GM21717 (cell line): ENCODE results near the gene ADGRF4.

Experiments used
- ATAC-seq: cut with Tn5 transposase; IDR thresholded peaks from one replicate; pipeline ENCODE4 v1.9.1; 2021; ENCODE audit warnings: mild to moderate bottlenecking, moderate library complexity; ENCODE audit not compliant: unreplicated experiment

ADGRF4 gene

GRCh38 chr6:47681201-47681990 lies 17.0 kb upstream of the ADGRF4 start:
- no peak for ATAC-seq

GRCh38 chr6:47686411-47686810 lies 12.0 kb upstream of the ADGRF4 start:
- no peak for ATAC-seq

DNA sequence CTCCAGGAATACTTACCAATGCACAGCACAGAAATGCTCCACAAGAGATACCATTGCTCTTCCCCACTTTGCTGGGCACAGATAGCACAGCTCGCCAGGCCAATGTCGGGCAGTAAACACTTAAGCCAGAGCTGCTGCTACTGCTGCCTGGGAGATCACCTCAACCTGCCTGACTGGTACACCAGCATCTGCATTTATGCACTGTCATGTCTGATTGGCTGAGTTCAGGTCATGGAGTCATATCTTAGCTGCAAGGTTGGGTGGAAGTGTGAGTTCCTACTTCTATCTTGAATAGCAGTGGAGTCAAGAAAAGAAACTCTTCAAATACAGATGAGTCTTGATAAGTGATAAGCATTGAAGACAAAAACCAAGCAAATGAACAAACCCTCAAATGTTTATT lies 10.9 kb upstream of the ADGRF4 start:
- no peak for ATAC-seq

GRCh38 chr6:47690214-47690613 lies 8.2 kb upstream of the ADGRF4 start:
- ATAC-seq = no peak

GRCh38 chr6:47690791-47691190 lies 7.6 kb upstream of the ADGRF4 start:
- no peak for ATAC-seq

GRCh38 chr6:47697925-47698324 lies 455 bp upstream of the ADGRF4 start:
- ATAC-seq = no peak

DNA sequence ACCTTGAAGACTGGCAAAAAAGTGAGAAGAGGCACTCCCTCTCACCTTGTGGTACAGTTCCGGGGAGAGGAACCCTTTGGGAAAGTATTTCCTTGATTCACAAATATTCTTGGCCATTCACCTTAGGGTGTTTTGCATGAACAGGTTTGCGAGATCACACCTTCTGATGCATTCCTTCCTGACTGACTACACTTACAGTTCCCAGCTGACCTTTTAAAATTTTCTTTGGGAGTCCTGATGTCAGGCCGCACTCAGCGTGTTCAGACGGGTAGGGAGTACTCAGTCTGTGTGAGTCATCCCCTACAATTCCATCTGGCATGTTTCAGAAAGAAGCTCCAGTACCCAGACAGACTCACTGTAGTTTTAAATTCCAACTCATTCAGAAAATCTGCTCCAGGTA lies 1.7 kb downstream of the ADGRF4 start:
- ATAC-seq = no peak

DNA sequence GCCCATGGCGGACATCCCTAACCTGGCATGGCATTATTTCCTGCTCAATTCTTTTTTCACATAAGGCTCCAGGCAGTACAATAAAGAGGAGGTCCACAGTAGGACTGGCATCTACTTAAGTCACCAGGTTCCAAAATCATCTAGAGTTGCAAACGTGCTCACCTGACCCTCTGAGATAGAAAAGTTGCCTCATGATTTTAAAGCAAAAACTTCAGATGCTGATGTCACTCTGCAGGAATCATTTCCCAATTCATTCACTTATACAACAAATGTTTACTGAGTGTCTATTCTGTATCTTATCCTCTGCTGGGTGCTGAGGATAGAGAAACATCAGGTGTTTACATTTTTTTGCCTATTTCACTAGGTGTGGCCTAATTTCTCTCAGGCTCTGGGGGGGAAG lies 2.2 kb downstream of the ADGRF4 start:
- no peak for ATAC-seq

DNA sequence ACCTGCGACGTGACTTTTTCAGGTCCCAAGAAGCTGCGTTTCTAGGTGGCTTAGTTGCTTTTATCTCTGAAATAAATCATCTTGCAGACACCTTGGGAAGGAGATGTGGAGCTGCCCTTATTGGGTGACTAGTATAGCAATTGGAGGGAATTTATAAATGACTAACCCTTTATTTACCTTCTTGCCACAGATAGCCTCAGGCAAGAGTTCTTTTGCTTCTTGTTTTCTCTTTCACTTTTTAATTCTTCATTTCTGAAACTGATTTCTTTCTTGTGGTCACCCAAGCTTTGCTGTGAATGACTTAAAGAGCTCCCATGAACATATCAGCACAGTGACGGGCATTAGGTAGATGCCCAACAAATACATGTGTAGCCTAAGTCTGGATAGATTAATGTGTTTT lies 3.0 kb downstream of the ADGRF4 start:
- peak; percentile 90 for ATAC-seq

GRCh38 chr6:47709160-47709559 lies 10.8 kb downstream of the ADGRF4 start:
- no peak for ATAC-seq

DNA sequence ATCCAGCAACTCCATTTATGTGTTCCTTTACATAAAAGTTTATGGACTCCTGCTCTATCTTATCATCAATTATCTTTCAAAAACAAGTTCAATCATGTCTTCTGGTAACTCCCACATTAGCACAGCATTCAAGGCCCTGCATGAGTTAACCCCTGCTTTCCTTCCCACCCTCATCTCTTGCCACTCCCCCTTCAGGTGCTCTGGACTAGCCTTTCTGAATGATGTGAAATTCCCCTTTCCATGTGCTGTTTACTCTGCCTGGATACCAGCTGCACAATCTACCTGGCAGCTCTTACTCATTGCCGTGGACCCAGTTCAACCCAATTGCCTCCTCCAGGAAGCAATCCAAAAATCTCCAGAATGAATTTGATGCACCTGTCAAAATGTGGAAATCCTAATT lies 11.9 kb downstream of the ADGRF4 start:
- ATAC-seq = no peak

- ATAC-seq = no peak
Measured at GRCh38 chr6:47713200-47713599, 14.8 kb downstream of the ADGRF4 start.

DNA sequence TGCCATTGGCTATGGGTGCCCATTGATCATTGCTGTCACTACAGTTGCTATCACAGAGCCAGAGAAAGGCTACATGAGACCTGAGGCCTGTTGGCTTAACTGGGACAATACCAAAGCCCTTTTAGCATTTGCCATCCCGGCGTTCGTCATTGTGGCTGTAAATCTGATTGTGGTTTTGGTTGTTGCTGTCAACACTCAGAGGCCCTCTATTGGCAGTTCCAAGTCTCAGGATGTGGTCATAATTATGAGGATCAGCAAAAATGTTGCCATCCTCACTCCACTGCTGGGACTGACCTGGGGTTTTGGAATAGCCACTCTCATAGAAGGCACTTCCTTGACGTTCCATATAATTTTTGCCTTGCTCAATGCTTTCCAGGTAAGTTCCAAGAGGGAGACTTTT lies 16.4 kb downstream of the ADGRF4 start:
- ATAC-seq = no peak

DNA sequence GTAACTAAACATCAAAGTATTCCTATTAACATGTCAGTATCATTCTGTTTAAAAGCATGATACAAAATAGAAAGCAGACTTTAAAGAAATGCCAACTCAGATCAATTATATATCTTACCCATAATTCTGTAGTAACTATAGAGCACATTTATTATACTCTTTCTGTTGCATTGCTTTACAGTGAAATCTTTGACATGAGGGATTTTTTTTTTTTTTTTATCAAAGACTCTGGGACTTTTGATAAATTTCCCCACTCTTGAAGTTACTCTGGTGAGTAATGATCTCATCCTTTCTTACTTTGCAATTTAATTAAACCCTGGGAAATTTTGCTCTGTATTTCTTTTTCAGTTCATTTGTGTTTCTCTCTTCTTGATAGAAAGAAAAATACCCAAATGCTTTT lies 17.4 kb downstream of the ADGRF4 start:
- no peak for ATAC-seq

DNA sequence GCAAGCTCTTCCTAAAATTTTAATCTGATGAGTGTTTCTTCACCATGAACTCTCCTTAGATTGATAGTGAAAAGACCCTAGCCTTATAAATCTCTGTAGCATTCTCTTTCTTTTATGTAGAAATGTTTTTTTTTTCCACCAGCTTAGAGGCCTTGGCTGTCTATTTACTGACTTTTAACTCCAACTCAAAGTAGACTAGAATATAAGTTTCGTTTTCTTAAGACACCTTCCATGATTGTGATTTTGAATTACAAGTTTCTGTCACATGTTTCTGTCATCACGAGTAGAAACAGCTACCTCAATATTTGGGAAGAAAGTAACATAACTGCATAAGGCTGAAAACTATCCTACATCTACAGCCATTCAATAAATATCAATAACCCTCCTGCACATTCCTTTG lies 17.8 kb downstream of the ADGRF4 start:
- ATAC-seq = no peak

DNA sequence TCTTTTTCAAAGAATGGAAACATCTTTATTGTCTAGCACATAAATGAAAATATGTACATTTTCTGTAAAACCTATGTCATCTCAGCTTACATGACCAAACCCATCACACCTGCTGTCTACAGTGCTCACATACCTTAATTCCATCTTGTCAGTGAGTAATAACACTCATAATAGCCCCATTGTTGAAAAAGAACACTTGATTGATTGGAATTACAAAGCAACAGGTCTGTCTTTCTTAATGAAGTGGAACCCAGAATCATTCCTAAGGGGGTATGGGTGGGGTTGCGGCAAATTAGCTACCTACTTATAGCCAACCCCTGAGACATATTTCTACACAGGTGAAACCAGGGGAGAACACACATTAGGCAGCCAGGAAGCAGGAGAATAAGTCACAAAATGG lies 20.2 kb downstream of the ADGRF4 start:
- no peak for ATAC-seq

GRCh38 chr6:47721189-47721588 lies 22.8 kb downstream of the ADGRF4 start:
- ATAC-seq = no peak

DNA sequence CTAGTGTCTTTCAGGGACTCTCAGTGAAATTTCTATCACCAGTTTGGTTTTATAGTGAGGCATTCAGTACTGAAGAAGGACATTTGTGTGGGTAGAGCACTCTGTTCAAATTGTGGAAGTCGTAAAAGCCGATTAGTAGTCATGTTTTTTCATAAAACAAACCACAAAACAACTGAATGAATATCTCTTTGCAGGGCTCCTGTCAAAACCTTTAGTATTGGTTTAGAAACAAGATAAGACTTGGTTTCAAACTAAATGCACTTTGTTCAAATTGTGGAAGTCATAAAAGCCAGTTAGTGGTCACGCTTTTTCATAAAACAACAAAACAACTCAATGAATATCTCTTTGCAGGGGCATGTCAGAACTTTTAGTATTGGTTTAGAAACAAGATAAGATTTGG lies 23.8 kb downstream of the ADGRF4 start:
- peak; percentile 69 for ATAC-seq

GRCh38 chr6:47724300-47724699 lies 25.9 kb downstream of the ADGRF4 start:
- ATAC-seq = no peak

DNA sequence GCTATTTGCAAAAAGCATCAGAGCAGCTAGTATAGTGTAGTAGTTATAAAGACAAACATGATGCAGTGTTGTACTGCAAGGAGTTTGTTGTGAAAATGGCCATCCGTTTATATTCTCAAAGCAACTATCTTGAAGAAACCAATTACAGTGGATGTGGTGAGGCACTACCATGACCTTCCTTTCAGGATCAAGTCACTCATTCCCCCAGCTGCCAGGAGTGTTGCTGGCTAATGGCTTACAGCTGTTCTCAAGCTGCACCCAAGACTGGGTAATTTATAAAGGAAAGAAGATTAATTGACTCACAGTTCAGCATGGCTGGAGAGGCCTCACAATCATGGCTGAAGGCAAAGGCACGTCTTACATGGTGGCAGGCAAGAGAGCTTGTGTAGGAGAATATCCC lies 29.0 kb downstream of the ADGRF4 start:
- ATAC-seq = no peak

- no peak for ATAC-seq
Measured at GRCh38 chr6:47729019-47729418, 30.6 kb downstream of the ADGRF4 start.

DNA sequence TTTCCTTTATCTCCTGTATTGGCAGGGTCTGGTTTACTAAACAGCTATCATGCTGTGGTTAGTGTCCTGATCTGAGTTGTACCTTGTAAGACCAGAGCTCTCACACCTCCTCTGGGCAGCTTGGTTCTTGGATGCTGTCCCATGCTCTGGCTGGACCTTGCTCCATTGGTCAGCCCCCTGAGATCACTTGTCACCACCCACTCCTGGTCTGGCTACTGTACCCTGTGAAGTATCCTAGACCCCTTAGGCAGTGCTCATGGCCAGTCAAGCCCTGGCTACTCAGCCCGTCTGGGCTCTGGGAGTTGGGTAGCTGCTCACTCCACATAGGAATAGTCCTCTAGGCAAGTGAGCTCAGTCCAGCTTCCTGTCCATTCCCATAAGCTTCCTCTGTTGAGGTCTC lies 31.1 kb downstream of the ADGRF4 start:
- ATAC-seq = no peak

DNA sequence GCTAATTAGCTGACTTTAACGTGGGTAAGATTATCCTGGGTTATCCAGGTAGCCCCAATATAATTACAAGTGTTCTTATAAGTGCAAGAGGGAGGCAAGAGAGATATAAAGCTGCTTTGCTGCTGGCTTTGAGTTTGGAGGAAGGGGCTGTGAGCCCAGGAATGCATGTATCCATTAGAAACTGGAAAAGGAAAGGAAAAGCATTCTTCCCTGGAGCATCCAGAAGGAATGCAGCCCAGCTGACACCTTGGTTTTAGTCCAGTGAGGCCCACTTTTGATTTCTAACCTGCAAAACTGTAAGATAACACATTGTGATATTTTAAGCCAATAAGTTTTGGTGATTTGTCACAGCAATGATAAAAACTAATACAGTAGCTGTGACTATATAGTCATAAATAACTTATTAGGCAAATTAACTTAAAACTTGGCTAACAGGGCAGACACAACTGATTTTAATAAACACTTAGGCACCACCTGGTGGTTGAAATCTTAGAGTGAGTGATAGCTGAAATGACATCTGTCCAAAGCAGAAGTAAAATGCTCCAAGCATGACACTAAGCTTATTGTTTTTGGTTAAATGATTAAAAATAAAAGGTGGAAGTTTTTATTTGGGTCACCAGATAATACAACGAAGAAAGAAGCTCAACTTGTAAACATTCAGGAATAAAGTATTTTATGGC lies 35.6 kb downstream of the ADGRF4 start:
- ATAC-seq = peak; percentile 77
